Cardiac muscle cell (in vitro differentiated cells and primary cell): ENCODE data around the gene DDX41. TPM values are rescaled to one million over a fixed set of nuclear protein-coding genes. Genes with fewer than 3 reads are reported as not detected.
A peak's percentile ranks its signal among the peaks of the same experiment; 100 is the strongest.

ENCODE experiments used
- DNase-seq, 2 donors: peaks; one replicate each; pipeline versions ENCODE4 v3.0.0 to v3.0.0-alpha.2; 2010 to 2017; ENCODE audit warnings: low read depth in 1 of 2, low spot score in 1 of 2
- H3K27ac ChIP-seq: fragments of 200-600 bp; sonication (generic); 2 replicates; pipeline ENCODE4 v1.5.1; 2016
- H3K27me3 ChIP-seq: fragments of 200-600 bp; sonication (generic); 2 replicates; pipeline ENCODE4 v1.6.0; 2016; ENCODE audit warnings: control low read depth
- H3K36me3 ChIP-seq: fragments of 200-600 bp; sonication (generic); 2 replicates; pipeline ENCODE4 v1.5.1; 2016; ENCODE audit warnings: control low read depth
- H3K4me1 ChIP-seq: fragments of 200-600 bp; sonication (generic); 2 replicates; pipeline ENCODE4 v1.8.1; 2017; ENCODE audit warnings: low read depth, mild to moderate bottlenecking, mixed run types
- H3K4me3 ChIP-seq: fragments of 200-600 bp; sonication (generic); 2 replicates; pipeline ENCODE4 v1.5.1; 2016; ENCODE audit warnings: mild to moderate bottlenecking
- H3K9me3 ChIP-seq: fragments of 200-600 bp; sonication (generic); 2 replicates; pipeline ENCODE4 v1.5.1; 2017; ENCODE audit warnings: low read depth, mild to moderate bottlenecking, control low read depth
- CTCF ChIP-seq: IDR thresholded peaks from 2 replicates; pipeline ENCODE4 v1.5.1; 2012; ENCODE audit warnings: low read depth, mild to moderate bottlenecking, low read length
- polyA plus RNA-seq: library from polyadenylated mRNA; unstranded; fragments of >200 nt; fragmentation: Nextera tagmentation; extraction: Ambion mirVana; gene quantifications from 2 replicates; pipeline ENCODE4 v1.2.1, GENCODE V29; 2016
- total RNA-seq: library from RNA; depleted of rRNA; stranded (reverse); fragments of >200 nt; gene quantifications from 2 replicates; pipeline ENCODE4 v1.2.3, GENCODE V29; 2016

DDX41 gene
- total and polyA plus RNA-seq, 2 experiments from 2014 or later, result 109 to 183 TPM

- Histone ChIP-seq H3K36me3 (no peaks in the 10 kb centered on the region), H3K27me3 (no peaks in the 10 kb centered on the region), H3K4me1 (peaks cover under 1% of the 10 kb centered on the region), H3K4me3 (no peak overlapping the region), H3K27ac (no peak overlapping the region), H3K9me3 (no peaks in the 10 kb centered on the region)
- no peak for TF ChIP-seq CTCF
- no peak for DNase-seq
These were observed 13.2 kb downstream of the DDX41 start for GRCh38 chr5:177503351-177504085.

- no peak for TF ChIP-seq CTCF
- no peaks in the 10 kb centered on the region for H3K36me3 ChIP-seq
- H3K4me1 ChIP-seq, result peaks cover 7% of the 10 kb centered on the region
- no peaks in the 10 kb centered on the region for H3K27me3 ChIP-seq
- H3K4me3 ChIP-seq, result no peak overlapping the region
- H3K27ac ChIP-seq, result no peak overlapping the region
- DNase-seq, result no peak
- H3K9me3 ChIP-seq, result no peaks in the 10 kb centered on the region
These were observed 13.9 kb downstream of the DDX41 start for GRCh38 chr5:177502886-177503285.

- no peaks in the 10 kb centered on the region for H3K36me3 ChIP-seq
- TF ChIP-seq CTCF, result no peak
- H3K27me3 ChIP-seq, result no peaks in the 10 kb centered on the region
- no peak overlapping the region for H3K4me3 ChIP-seq
- no peak overlapping the region for H3K27ac ChIP-seq
- H3K4me1 ChIP-seq, result peaks cover 8% of the 10 kb centered on the region
- H3K9me3 ChIP-seq, result no peaks in the 10 kb centered on the region
- no peak for DNase-seq
These were observed 14.7 kb downstream of the DDX41 start for GRCh38 chr5:177501874-177502678.

GRCh38 chr5:177500685-177501522, 15.9 kb downstream of the DDX41 start:
- H3K27ac ChIP-seq, result no peak overlapping the region
- H3K27me3 ChIP-seq, result no peaks in the 10 kb centered on the region
- peak; percentile 96 for TF ChIP-seq CTCF
- H3K4me1 ChIP-seq, result peaks cover 9% of the 10 kb centered on the region
- peak; percentile 91 to 97 for DNase-seq
- H3K4me3 ChIP-seq, result no peak overlapping the region
- H3K36me3 ChIP-seq, result no peaks in the 10 kb centered on the region
- H3K9me3 ChIP-seq, result no peaks in the 10 kb centered on the region

GRCh38 chr5:177499842-177500241, 16.9 kb downstream of the DDX41 start:
- H3K4me3 ChIP-seq, result no peak overlapping the region
- no peak for TF ChIP-seq CTCF
- no peaks in the 10 kb centered on the region for H3K9me3 ChIP-seq
- DNase-seq, result no peak
- H3K27me3 ChIP-seq, result no peaks in the 10 kb centered on the region
- no peak overlapping the region for H3K27ac ChIP-seq
- peaks cover 20% of the 10 kb centered on the region for H3K4me1 ChIP-seq
- peaks cover 2% of the 10 kb centered on the region for H3K36me3 ChIP-seq
